K562 treated with DMSO at 1 percent for 24 hours (cell line): ENCODE data around the gene TAAR1. TPM values are rescaled to one million over a fixed set of nuclear protein-coding genes. Genes with fewer than 3 reads are reported as not detected.

Source experiments
- total RNA-seq: library from RNA; unstranded; fragments of 300-600 nt; gene quantifications from 2 replicates; pipeline ENCODE4 v1.2.3, GENCODE V29; 2022; ENCODE audit warnings: low read depth; ENCODE audit not compliant: insufficient read depth

TAAR1 gene, protein sequence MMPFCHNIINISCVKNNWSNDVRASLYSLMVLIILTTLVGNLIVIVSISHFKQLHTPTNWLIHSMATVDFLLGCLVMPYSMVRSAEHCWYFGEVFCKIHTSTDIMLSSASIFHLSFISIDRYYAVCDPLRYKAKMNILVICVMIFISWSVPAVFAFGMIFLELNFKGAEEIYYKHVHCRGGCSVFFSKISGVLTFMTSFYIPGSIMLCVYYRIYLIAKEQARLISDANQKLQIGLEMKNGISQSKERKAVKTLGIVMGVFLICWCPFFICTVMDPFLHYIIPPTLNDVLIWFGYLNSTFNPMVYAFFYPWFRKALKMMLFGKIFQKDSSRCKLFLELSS
- not detected in 2 replicates for total RNA-seq

DNA sequence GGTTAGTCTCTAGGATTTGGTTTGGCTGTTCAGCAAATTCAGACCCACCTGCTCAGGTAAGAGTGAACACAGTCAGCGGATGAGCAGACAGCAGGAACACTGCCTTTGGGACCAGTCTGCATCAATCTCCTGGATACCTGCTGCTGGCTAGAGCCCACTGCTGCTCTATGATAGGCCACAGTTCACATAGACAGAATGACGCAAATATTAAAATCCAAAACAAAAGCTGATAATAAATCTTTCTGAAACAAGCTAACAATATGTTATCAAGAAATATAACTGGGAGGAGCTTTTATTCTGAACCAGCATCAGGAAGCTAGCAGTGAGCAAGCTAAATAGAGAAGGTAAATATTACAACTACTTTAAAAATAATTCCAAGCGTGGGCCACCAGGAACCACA lies at the start of gene TAAR1:
TSS of gene TAAR1 (minus strand) at position 101 of the 400 bp plus-strand sequence. CDS start 13,179 bp downstream, outside the sequence.

DNA sequence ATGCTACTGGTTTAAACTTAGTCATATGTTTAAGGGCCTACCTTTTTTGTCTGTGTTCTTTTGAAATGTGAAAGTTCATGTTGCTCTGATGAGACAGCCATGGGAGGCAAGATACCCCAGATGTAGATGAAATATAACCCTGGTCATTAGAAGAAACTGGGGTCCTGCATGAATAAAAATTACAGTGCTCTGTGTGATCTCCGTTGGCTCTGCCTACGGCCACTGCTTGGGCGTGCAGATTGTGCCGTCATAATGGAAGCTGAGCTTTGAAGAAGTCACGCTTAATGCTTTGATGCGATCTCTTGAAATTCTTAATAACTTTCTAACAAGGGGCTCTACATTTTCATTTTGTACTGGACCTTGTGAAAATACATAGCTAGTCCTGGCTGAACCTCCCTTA lies 34.8 kb downstream of the TAAR1 start, which contains the start of gene TAAR2:
TSS of gene TAAR2 (minus strand) at position 101 of the 400 bp plus-strand sequence. CDS start at position 101, 0 bp downstream.

Other genes with a start within 250 kb of the TAAR1 start
- 19.6 and 20.1 TPM in 2 replicates for gene STX7, start 146.1 kb downstream of the TAAR1 start, total RNA-seq
- gene TAAR9, start 120.9 kb downstream of the TAAR1 start, total RNA-seq: not detected in 2 replicates
- not detected in 2 replicates for gene TAAR8, start 106.5 kb downstream of the TAAR1 start, total RNA-seq
- not detected in 2 replicates for gene TAAR6, start 88.9 kb downstream of the TAAR1 start, total RNA-seq
- gene TAAR5, start 69.4 kb downstream of the TAAR1 start, total RNA-seq: not detected in 2 replicates
- not detected in 2 replicates for gene TAAR2, start 34.9 kb downstream of the TAAR1 start, total RNA-seq
- not detected in 2 replicates for gene VNN1, start 54.9 kb upstream of the TAAR1 start, total RNA-seq
- gene VNN2, start 98.7 kb upstream of the TAAR1 start, total RNA-seq: 0.45 and 1.9 TPM in 2 replicates
- 9.5 and 11.7 TPM in 2 replicates for gene SLC18B1, start 139.5 kb upstream of the TAAR1 start, total RNA-seq
- gene RPS12, start 155.4 kb upstream of the TAAR1 start, total RNA-seq: 5,388 and 5,658 TPM in 2 replicates